ENCODE data around the gene PLEKHM3. TPM values are rescaled to one million over a fixed set of nuclear protein-coding genes. Genes with fewer than 3 reads are reported as not detected.

The PLEKHM3 gene
- total RNA-seq, 1 experiment from 2014 or later = 6.5 TPM

DNA sequence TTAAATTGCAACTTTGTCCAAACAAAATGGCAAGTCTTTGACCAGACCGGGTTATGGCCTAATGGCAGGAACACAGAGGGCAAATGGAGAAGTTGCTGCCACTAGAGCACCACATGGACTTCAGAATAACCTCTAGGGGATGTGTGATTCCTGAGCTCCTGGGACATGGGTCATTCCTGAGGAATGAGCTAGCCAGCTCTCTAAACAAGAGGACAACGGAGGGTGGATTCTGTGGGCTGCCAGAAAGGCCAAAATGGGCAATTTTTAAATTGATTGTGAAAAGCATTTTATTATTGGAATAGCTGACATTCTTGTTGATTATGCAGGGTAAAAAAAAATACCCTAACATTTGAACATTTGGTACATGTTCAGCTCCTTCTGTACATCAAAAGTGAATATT, 145.8 kb downstream of the PLEKHM3 start:
- POLR2A ChIA-PET (ENCODE audit: low non-redundant PET) = interaction anchor here (1.2 kb wide), 1 partner anchor 17 kb away, joined by 3 read pairs; no protein-coding TSS in a partner anchor
- no TSS peak for BruUV-seq (replicated peaks)
- CTCF ChIA-PET = no interaction called here
- Histone ChIP-seq H3K27me3 (replicated peaks; ENCODE audit: insufficient read depth, low read depth, low read length, poor library complexity) (no peaks in the 10 kb centered on the region), H3K9me3 (ENCODE audit: low read depth, low read length, poor library complexity, severe bottlenecking) (no peaks in the 10 kb centered on the region), H3K4me3 (ENCODE audit: low read depth, low read length, poor library complexity, severe bottlenecking) (no peak overlapping the region), H3K4me1 (ENCODE audit: insufficient read depth, low read length, poor library complexity, severe bottlenecking) (peaks cover 9% of the 10 kb centered on the region), H3K36me3 (ENCODE audit: insufficient read depth, low read length, poor library complexity, severe bottlenecking) (no peaks in the 10 kb centered on the region), H3K27ac (ENCODE audit: low read depth, low read length, poor library complexity, severe bottlenecking) (no peak overlapping the region)
- intact Hi-C loops (cut with micrococcal nuclease; ENCODE audit: unreplicated experiment) = no loop called here
- no peak for TF ChIP-seq EZH2 (IDR thresholded peaks at IDR 0.05; ENCODE audit: borderline replicate concordance, low read depth, low read length, poor library complexity, severe bottlenecking)
- TF ChIP-seq, protein P1, sequence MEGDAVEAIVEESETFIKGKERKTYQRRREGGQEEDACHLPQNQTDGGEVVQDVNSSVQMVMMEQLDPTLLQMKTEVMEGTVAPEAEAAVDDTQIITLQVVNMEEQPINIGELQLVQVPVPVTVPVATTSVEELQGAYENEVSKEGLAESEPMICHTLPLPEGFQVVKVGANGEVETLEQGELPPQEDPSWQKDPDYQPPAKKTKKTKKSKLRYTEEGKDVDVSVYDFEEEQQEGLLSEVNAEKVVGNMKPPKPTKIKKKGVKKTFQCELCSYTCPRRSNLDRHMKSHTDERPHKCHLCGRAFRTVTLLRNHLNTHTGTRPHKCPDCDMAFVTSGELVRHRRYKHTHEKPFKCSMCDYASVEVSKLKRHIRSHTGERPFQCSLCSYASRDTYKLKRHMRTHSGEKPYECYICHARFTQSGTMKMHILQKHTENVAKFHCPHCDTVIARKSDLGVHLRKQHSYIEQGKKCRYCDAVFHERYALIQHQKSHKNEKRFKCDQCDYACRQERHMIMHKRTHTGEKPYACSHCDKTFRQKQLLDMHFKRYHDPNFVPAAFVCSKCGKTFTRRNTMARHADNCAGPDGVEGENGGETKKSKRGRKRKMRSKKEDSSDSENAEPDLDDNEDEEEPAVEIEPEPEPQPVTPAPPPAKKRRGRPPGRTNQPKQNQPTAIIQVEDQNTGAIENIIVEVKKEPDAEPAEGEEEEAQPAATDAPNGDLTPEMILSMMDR (conservative IDR thresholded peaks at IDR 0.05; ENCODE audit: low read depth, low read length) = no peak
- peak; percentile 21 for DNase-seq (ENCODE audit: low spot score)

DNA sequence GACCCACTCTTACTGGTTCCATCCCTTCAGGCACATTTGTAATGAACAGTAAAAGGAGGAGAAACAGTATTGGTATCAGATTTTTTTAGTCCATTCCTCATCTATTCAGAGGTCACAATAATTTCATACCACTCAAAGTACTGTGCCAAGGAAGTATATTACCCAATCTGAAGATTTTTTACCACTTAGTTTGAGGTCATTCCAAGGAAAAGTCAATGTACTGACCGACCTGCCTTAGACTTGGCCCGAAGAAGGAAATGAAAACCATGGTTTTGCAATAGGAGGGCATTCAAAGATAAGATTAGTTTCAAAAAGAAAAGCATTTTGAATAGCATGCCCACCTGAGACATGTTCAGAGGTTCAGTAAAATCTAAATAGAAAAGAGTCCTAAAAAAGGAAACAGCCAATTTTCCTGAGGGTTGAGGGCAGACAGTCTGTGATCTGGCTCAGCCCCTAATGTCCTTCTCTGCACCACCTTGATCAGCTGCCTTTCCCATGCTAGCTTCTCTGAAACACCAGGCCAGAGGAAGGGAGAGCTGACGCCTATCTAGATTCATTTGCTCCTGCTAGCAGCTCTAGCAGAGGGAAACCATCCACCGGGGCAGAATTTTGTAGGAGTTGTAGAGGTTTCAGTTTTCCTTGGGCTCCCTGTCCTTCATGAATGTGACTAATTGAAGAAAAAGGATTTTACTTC, 148.3 kb downstream of the PLEKHM3 start:
- POLR2A ChIA-PET (ENCODE audit: low non-redundant PET) = no interaction called here
- TF ChIP-seq, protein P1 (conservative IDR thresholded peaks at IDR 0.05; ENCODE audit: low read depth, low read length) = no peak
- TF ChIP-seq EZH2 (IDR thresholded peaks at IDR 0.05; ENCODE audit: borderline replicate concordance, low read depth, low read length, poor library complexity, severe bottlenecking) = no peak
- DNase-seq (ENCODE audit: low spot score) = no peak
- no TSS peak for BruUV-seq (replicated peaks)
- H3K27ac ChIP-seq (ENCODE audit: low read depth, low read length, poor library complexity, severe bottlenecking) = no peak overlapping the region
- CTCF ChIA-PET = no interaction called here
- no peaks in the 10 kb centered on the region for H3K9me3 ChIP-seq (ENCODE audit: low read depth, low read length, poor library complexity, severe bottlenecking)
- no peak overlapping the region for H3K4me3 ChIP-seq (ENCODE audit: low read depth, low read length, poor library complexity, severe bottlenecking)
- intact Hi-C loops (cut with micrococcal nuclease; ENCODE audit: unreplicated experiment) = no loop called here
- no peaks in the 10 kb centered on the region for H3K27me3 ChIP-seq (replicated peaks; ENCODE audit: insufficient read depth, low read depth, low read length, poor library complexity)
- H3K36me3 ChIP-seq (ENCODE audit: insufficient read depth, low read length, poor library complexity, severe bottlenecking) = no peaks in the 10 kb centered on the region
- peaks cover 9% of the 10 kb centered on the region for H3K4me1 ChIP-seq (ENCODE audit: insufficient read depth, low read length, poor library complexity, severe bottlenecking)

DNA sequence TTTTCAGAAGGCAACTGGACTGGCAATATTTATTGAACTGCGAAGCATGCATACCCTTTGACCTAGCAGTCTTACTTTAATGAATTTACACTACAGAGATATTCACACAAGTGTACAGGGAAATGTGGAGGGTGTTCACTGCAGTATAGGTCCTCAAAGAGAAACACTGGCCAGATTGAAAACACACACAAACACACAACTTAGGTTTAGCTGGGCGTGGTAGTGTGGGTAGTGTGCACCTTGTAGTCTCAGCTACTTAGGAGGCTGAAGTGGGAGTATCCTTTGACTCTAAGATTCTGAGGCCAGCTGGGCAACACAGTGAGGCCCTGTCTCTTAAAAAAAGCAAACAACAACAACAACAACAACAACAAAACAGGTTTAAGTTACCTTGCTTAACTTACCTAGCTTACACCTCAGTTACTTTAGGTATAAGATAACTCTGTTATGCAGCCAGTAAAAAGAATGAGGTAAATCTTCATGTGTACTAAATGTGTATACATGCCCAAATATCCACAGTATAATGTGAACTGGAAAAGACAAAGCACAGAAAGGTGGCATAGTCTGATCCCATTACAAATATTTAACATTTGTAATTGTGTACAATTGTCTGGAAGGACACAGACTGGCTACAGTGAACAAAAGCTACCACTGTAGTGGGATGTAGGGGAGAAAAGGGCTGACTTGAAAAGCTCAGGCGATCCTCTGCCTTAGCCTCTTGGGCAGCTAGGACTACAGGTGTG, 149.7 kb downstream of the PLEKHM3 start:
- no peaks in the 10 kb centered on the region for H3K36me3 ChIP-seq (ENCODE audit: insufficient read depth, low read length, poor library complexity, severe bottlenecking)
- TF ChIP-seq, protein P1 (conservative IDR thresholded peaks at IDR 0.05; ENCODE audit: low read depth, low read length) = no peak
- no peak for TF ChIP-seq EZH2 (IDR thresholded peaks at IDR 0.05; ENCODE audit: borderline replicate concordance, low read depth, low read length, poor library complexity, severe bottlenecking)
- peaks cover 9% of the 10 kb centered on the region for H3K4me1 ChIP-seq (ENCODE audit: insufficient read depth, low read length, poor library complexity, severe bottlenecking)
- DNase-seq (ENCODE audit: low spot score) = no peak
- intact Hi-C loops (cut with micrococcal nuclease; ENCODE audit: unreplicated experiment) = no loop called here
- POLR2A ChIA-PET (ENCODE audit: low non-redundant PET) = interaction anchor here (0.7 kb wide), 1 partner anchor 752 kb away, joined by 3 read pairs; no protein-coding TSS in a partner anchor
- no TSS peak for BruUV-seq (replicated peaks)
- H3K9me3 ChIP-seq (ENCODE audit: low read depth, low read length, poor library complexity, severe bottlenecking) = no peaks in the 10 kb centered on the region
- no peak overlapping the region for H3K27ac ChIP-seq (ENCODE audit: low read depth, low read length, poor library complexity, severe bottlenecking)
- CTCF ChIA-PET = no interaction called here
- H3K4me3 ChIP-seq (ENCODE audit: low read depth, low read length, poor library complexity, severe bottlenecking) = no peak overlapping the region
- no peaks in the 10 kb centered on the region for H3K27me3 ChIP-seq (replicated peaks; ENCODE audit: insufficient read depth, low read depth, low read length, poor library complexity)

Data from A673 (cell line).